ENCODE results near the gene EVA1C.
"Not testable (repeated sequence)": the region's sequence is repeated elsewhere in the genome, so short reads cannot be mapped to it uniquely, and the experiment has no call there.

The EVA1C gene

GRCh38 chr21:32423320-32424190, 11.0 kb downstream of the EVA1C start:
- H3K27me3 ChIP-seq (ENCODE audit: insufficient read depth, low read length) = peaks cover 10% of the 10 kb centered on the region
- no peaks in the 10 kb centered on the region for H3K4me1 ChIP-seq (ENCODE audit: insufficient read depth, low read length)
- H2AFZ ChIP-seq (ENCODE audit: low read depth, low read length) = no peak overlapping the region
- H3K9me3 ChIP-seq (ENCODE audit: low read length) = peaks cover 2% of the 10 kb centered on the region
- no peak overlapping the region for H3K4me3 ChIP-seq (ENCODE audit: low read length)
- no peaks in the 10 kb centered on the region for H3K36me3 ChIP-seq (ENCODE audit: insufficient read depth, low read length)

GRCh38 chr21:32424191-32424535, 11.7 kb downstream of the EVA1C start:
- H3K4me3 ChIP-seq (ENCODE audit: low read length) = no peak overlapping the region
- no peak overlapping the region for H2AFZ ChIP-seq (ENCODE audit: low read depth, low read length)
- H3K36me3 ChIP-seq (ENCODE audit: insufficient read depth, low read length) = no peaks in the 10 kb centered on the region
- peaks cover 2% of the 10 kb centered on the region for H3K9me3 ChIP-seq (ENCODE audit: low read length)
- peaks cover 10% of the 10 kb centered on the region for H3K27me3 ChIP-seq (ENCODE audit: insufficient read depth, low read length)
- H3K4me1 ChIP-seq (ENCODE audit: insufficient read depth, low read length) = no peaks in the 10 kb centered on the region

GRCh38 chr21:32424674-32425073, 12.2 kb downstream of the EVA1C start:
- Histone ChIP-seq H2AFZ (ENCODE audit: low read depth, low read length) (no peak overlapping the region), H3K9me3 (ENCODE audit: low read length) (peaks cover 2% of the 10 kb centered on the region), H3K27me3 (ENCODE audit: insufficient read depth, low read length) (peaks cover 10% of the 10 kb centered on the region), H3K4me3 (ENCODE audit: low read length) (no peak overlapping the region), H3K4me1 (ENCODE audit: insufficient read depth, low read length) (no peaks in the 10 kb centered on the region), H3K36me3 (ENCODE audit: insufficient read depth, low read length) (no peaks in the 10 kb centered on the region)

- Histone ChIP-seq H3K4me1 (ENCODE audit: insufficient read depth, low read length) (no peaks in the 10 kb centered on the region), H3K4me3 (ENCODE audit: low read length) (no peak overlapping the region), H3K36me3 (ENCODE audit: insufficient read depth, low read length) (no peaks in the 10 kb centered on the region), H2AFZ (ENCODE audit: low read depth, low read length) (no peak overlapping the region), H3K27me3 (ENCODE audit: insufficient read depth, low read length) (peaks cover 10% of the 10 kb centered on the region), H3K9me3 (ENCODE audit: low read length) (peaks cover 2% of the 10 kb centered on the region)
These were observed 13.1 kb downstream of the EVA1C start for GRCh38 chr21:32425628-32426027.

- H3K36me3 ChIP-seq (ENCODE audit: insufficient read depth, low read length) = no peaks in the 10 kb centered on the region
- H3K4me3 ChIP-seq (ENCODE audit: low read length) = no peak overlapping the region
- peaks cover 2% of the 10 kb centered on the region for H3K9me3 ChIP-seq (ENCODE audit: low read length)
- H3K27me3 ChIP-seq (ENCODE audit: insufficient read depth, low read length) = peaks cover 10% of the 10 kb centered on the region
- no peaks in the 10 kb centered on the region for H3K4me1 ChIP-seq (ENCODE audit: insufficient read depth, low read length)
- H2AFZ ChIP-seq (ENCODE audit: low read depth, low read length) = no peak overlapping the region
These were observed 13.6 kb downstream of the EVA1C start for GRCh38 chr21:32426066-32426465.

GRCh38 chr21:32426592-32427051, 14.1 kb downstream of the EVA1C start:
- no peak overlapping the region for H3K4me3 ChIP-seq (ENCODE audit: low read length)
- no peaks in the 10 kb centered on the region for H3K4me1 ChIP-seq (ENCODE audit: insufficient read depth, low read length)
- H3K9me3 ChIP-seq (ENCODE audit: low read length) = peaks cover 2% of the 10 kb centered on the region
- H2AFZ ChIP-seq (ENCODE audit: low read depth, low read length) = no peak overlapping the region
- H3K27me3 ChIP-seq (ENCODE audit: insufficient read depth, low read length) = peaks cover 10% of the 10 kb centered on the region
- H3K36me3 ChIP-seq (ENCODE audit: insufficient read depth, low read length) = no peaks in the 10 kb centered on the region

GRCh38 chr21:32427958-32428623, 15.6 kb downstream of the EVA1C start:
- Histone ChIP-seq H2AFZ (ENCODE audit: low read depth, low read length) (no peak overlapping the region), H3K4me3 (ENCODE audit: low read length) (no peak overlapping the region), H3K36me3 (ENCODE audit: insufficient read depth, low read length) (no peaks in the 10 kb centered on the region), H3K9me3 (ENCODE audit: low read length) (no peaks in the 10 kb centered on the region), H3K4me1 (ENCODE audit: insufficient read depth, low read length) (no peaks in the 10 kb centered on the region), H3K27me3 (ENCODE audit: insufficient read depth, low read length) (peaks cover 10% of the 10 kb centered on the region)

GRCh38 chr21:32432982-32433660, 20.6 kb downstream of the EVA1C start:
- H3K9me3 ChIP-seq (ENCODE audit: low read length); H3K4me3 ChIP-seq (ENCODE audit: low read length); H2AFZ ChIP-seq (ENCODE audit: low read depth, low read length); H3K27me3 ChIP-seq (ENCODE audit: insufficient read depth, low read length); H3K36me3 ChIP-seq (ENCODE audit: insufficient read depth, low read length); H3K4me1 ChIP-seq (ENCODE audit: insufficient read depth, low read length): not testable (repeated sequence)

- no peaks in the 10 kb centered on the region for H3K4me1 ChIP-seq (ENCODE audit: insufficient read depth, low read length)
- no peaks in the 10 kb centered on the region for H3K9me3 ChIP-seq (ENCODE audit: low read length)
- H3K36me3 ChIP-seq (ENCODE audit: insufficient read depth, low read length) = no peaks in the 10 kb centered on the region
- H3K4me3 ChIP-seq (ENCODE audit: low read length) = no peak overlapping the region
- no peak overlapping the region for H2AFZ ChIP-seq (ENCODE audit: low read depth, low read length)
- H3K27me3 ChIP-seq (ENCODE audit: insufficient read depth, low read length) = peaks cover 3% of the 10 kb centered on the region
These were observed 25.2 kb downstream of the EVA1C start for GRCh38 chr21:32437729-32438128.

- no peak overlapping the region for H2AFZ ChIP-seq (ENCODE audit: low read depth, low read length)
- peaks cover 3% of the 10 kb centered on the region for H3K27me3 ChIP-seq (ENCODE audit: insufficient read depth, low read length)
- H3K9me3 ChIP-seq (ENCODE audit: low read length) = no peaks in the 10 kb centered on the region
- no peak overlapping the region for H3K4me3 ChIP-seq (ENCODE audit: low read length)
- no peaks in the 10 kb centered on the region for H3K36me3 ChIP-seq (ENCODE audit: insufficient read depth, low read length)
- no peaks in the 10 kb centered on the region for H3K4me1 ChIP-seq (ENCODE audit: insufficient read depth, low read length)
These were observed 30.2 kb downstream of the EVA1C start for GRCh38 chr21:32442566-32443318.

GRCh38 chr21:32445101-32445500, 32.6 kb downstream of the EVA1C start:
- H3K36me3 ChIP-seq (ENCODE audit: insufficient read depth, low read length) = no peaks in the 10 kb centered on the region
- no peaks in the 10 kb centered on the region for H3K4me1 ChIP-seq (ENCODE audit: insufficient read depth, low read length)
- H3K9me3 ChIP-seq (ENCODE audit: low read length) = no peaks in the 10 kb centered on the region
- H2AFZ ChIP-seq (ENCODE audit: low read depth, low read length) = no peak overlapping the region
- no peak overlapping the region for H3K4me3 ChIP-seq (ENCODE audit: low read length)
- H3K27me3 ChIP-seq (ENCODE audit: insufficient read depth, low read length) = peaks cover 3% of the 10 kb centered on the region

GRCh38 chr21:32446440-32446839, 33.9 kb downstream of the EVA1C start:
- not testable (repeated sequence) for H3K4me3 ChIP-seq (ENCODE audit: low read length); H3K4me1 ChIP-seq (ENCODE audit: insufficient read depth, low read length); H3K27me3 ChIP-seq (ENCODE audit: insufficient read depth, low read length); H2AFZ ChIP-seq (ENCODE audit: low read depth, low read length); H3K36me3 ChIP-seq (ENCODE audit: insufficient read depth, low read length); H3K9me3 ChIP-seq (ENCODE audit: low read length)

GRCh38 chr21:32447224-32447623, 34.7 kb downstream of the EVA1C start:
- H3K4me3 ChIP-seq (ENCODE audit: low read length) = no peak overlapping the region
- no peaks in the 10 kb centered on the region for H3K4me1 ChIP-seq (ENCODE audit: insufficient read depth, low read length)
- H3K36me3 ChIP-seq (ENCODE audit: insufficient read depth, low read length) = no peaks in the 10 kb centered on the region
- H2AFZ ChIP-seq (ENCODE audit: low read depth, low read length) = no peak overlapping the region
- H3K27me3 ChIP-seq (ENCODE audit: insufficient read depth, low read length) = peaks cover 3% of the 10 kb centered on the region
- no peaks in the 10 kb centered on the region for H3K9me3 ChIP-seq (ENCODE audit: low read length)

Data from neuron (in vitro differentiated cells).